Mammary epithelial cell (primary cell): Measurements from ENCODE around the gene LY86.

Experiments
- EZH2 ChIP-seq: IDR thresholded peaks from 2 replicates; pipeline ENCODE4 v1.6.1; 2012; ENCODE audit warnings: low read length, inconsistent platforms, borderline replicate concordance
- TF ChIP-seq, protein P1 (sequence below), 2 donors: IDR thresholded peaks in 1 of 2; conservative IDR thresholded peaks in 1 of 2; 2 replicates each; pipeline ENCODE4 v1.5.1; 2011 to 2012; ENCODE audit warnings: inconsistent platforms in 2 of 2, low read length in 2 of 2, mild to moderate bottlenecking in 2 of 2, control low read depth in 1 of 2, low read depth in 1 of 2; ENCODE audit not compliant: insufficient read depth in 1 of 2; ENCODE audit errors: extremely low read depth in 1 of 2

DNA sequence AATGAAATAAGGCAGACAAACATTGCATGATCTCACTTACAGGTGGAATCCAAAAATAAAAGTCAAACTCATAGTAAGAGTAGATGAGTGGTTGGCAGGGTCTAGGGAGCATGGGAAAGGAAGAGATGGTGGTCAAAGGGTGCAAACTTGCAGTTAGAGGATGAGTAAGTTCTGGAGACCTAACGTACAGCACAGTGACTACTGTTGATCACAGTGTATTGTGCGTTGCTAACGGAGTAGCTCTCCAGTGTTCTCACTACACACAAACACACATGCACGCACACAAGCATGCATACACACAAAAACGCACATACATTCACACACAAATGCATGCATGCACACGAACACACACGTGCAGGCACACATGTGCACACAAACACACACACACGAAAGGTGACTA lies 54.9 kb downstream of the LY86 start:
- TF ChIP-seq, protein P1, sequence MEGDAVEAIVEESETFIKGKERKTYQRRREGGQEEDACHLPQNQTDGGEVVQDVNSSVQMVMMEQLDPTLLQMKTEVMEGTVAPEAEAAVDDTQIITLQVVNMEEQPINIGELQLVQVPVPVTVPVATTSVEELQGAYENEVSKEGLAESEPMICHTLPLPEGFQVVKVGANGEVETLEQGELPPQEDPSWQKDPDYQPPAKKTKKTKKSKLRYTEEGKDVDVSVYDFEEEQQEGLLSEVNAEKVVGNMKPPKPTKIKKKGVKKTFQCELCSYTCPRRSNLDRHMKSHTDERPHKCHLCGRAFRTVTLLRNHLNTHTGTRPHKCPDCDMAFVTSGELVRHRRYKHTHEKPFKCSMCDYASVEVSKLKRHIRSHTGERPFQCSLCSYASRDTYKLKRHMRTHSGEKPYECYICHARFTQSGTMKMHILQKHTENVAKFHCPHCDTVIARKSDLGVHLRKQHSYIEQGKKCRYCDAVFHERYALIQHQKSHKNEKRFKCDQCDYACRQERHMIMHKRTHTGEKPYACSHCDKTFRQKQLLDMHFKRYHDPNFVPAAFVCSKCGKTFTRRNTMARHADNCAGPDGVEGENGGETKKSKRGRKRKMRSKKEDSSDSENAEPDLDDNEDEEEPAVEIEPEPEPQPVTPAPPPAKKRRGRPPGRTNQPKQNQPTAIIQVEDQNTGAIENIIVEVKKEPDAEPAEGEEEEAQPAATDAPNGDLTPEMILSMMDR (conservative IDR thresholded peaks at IDR 0.05 in 1 of 2, IDR thresholded peaks at IDR 0.05 in 1 of 2; ENCODE audit: extremely low read depth in 1 of 2, insufficient read depth in 1 of 2, low read depth in 1 of 2, low read length in 2 of 2): no peak
- TF ChIP-seq EZH2: no peak
